WTC11 (cell line): ENCODE results near the gene CTNNAL1. TPM values are rescaled to one million over a fixed set of nuclear protein-coding genes. Genes with fewer than 3 reads are reported as not detected.
A peak's percentile ranks its signal among the peaks of the same experiment; 100 is the strongest.

Source experiments
- ATAC-seq: fragments of 200-7000 bp; cut with Tn5 transposase; 2 replicates; pipeline ENCODE4 v1.10.0; 2021; ENCODE audit warnings: mild to moderate bottlenecking, moderate library complexity
- Bru-seq: library from RNA; stranded (reverse); fragments of 400-500 nt; gene quantifications from one replicate; lab custom pipeline; 2021; lab: Mats Ljungman, UMichigan
- CTCF ChIA-PET: fragments of 300-600 bp; sonication (Branson Sonifier 250); formaldehyde crosslinking; loops from one replicate; lab custom pipeline; 2021; ENCODE audit warnings: antibody characterized with exemption; lab: Charles Lee
- POLR2A ChIA-PET: fragments of 350-600 bp; sonication (Branson Sonifier 250); formaldehyde crosslinking; loops from one replicate; lab custom pipeline; 2021; ENCODE audit warnings: antibody characterized with exemption; lab: Charles Lee
- DNase-seq: peaks from one replicate; pipeline ENCODE4 v3.0.0; 2021; ENCODE audit warnings: low spot score
- H3K27ac Mint-ChIP-seq: 2 replicates; pipeline ENCODE4 v1.8.0; 2021; ENCODE audit warnings: mixed read lengths
- H3K27me3 Mint-ChIP-seq: 2 replicates; pipeline ENCODE4 v1.8.0; 2021; ENCODE audit warnings: low read depth, mild to moderate bottlenecking, moderate library complexity, mixed read lengths
- H3K36me3 Mint-ChIP-seq: 2 replicates; pipeline ENCODE4 v1.8.0; 2021; ENCODE audit warnings: mixed read lengths
- H3K4me1 Mint-ChIP-seq: 2 replicates; pipeline ENCODE4 v1.8.0; 2022; ENCODE audit warnings: mixed read lengths
- H3K4me3 Mint-ChIP-seq: 2 replicates; pipeline ENCODE4 v1.8.0; 2021; ENCODE audit warnings: mild to moderate bottlenecking, moderate library complexity, mixed read lengths
- H3K9me3 Mint-ChIP-seq: 2 replicates; pipeline ENCODE4 v1.8.0; 2021; ENCODE audit warnings: mixed read lengths
- ATF2 ChIP-seq: sonication (generic); formaldehyde crosslinking; IDR thresholded peaks from 2 replicates; pipeline ENCODE4 v1.8.1; 2022; ENCODE audit warnings: low read depth, missing genetic modification reagents, borderline replicate concordance
- ATF6 ChIP-seq: sonication (generic); formaldehyde crosslinking; IDR thresholded peaks from 2 replicates; pipeline ENCODE4 v1.8.1; 2023; ENCODE audit warnings: mild to moderate bottlenecking, missing genetic modification reagents
- CTCF ChIP-seq: fragments of 200-600 bp; IDR thresholded peaks from 2 replicates; pipeline ENCODE4 v1.8.0; 2022; ENCODE audit warnings: antibody characterized with exemption
- E2F5 ChIP-seq: sonication (generic); formaldehyde crosslinking; IDR thresholded peaks from 2 replicates; pipeline ENCODE4 v1.8.1; 2022; ENCODE audit warnings: mild to moderate bottlenecking, moderate library complexity, missing genetic modification reagents
- ELF4 ChIP-seq: sonication (generic); formaldehyde crosslinking; IDR thresholded peaks from 2 replicates; pipeline ENCODE4 v1.8.1; 2022; ENCODE audit warnings: low read depth, mild to moderate bottlenecking, moderate library complexity, missing genetic modification reagents
- ESRRA ChIP-seq: sonication (generic); formaldehyde crosslinking; IDR thresholded peaks from 2 replicates; pipeline ENCODE4 v1.8.1; 2022; ENCODE audit warnings: mild to moderate bottlenecking, missing genetic modification reagents, borderline replicate concordance
- GABPB1 ChIP-seq: sonication (generic); formaldehyde crosslinking; IDR thresholded peaks from 2 replicates; pipeline ENCODE4 v1.8.1; 2023; ENCODE audit warnings: mild to moderate bottlenecking, missing genetic modification reagents
- GRHL2 ChIP-seq: fragments of 250-450 bp; sonication (Bioruptor Pico); IDR thresholded peaks from 2 replicates; pipeline ENCODE4 v1.8.0; 2022; ENCODE audit warnings: mild to moderate bottlenecking, moderate library complexity; ENCODE audit not compliant: insufficient replicate concordance, severe bottlenecking
- HMGA2 ChIP-seq: fragments of 250-450 bp; sonication (Bioruptor Pico); IDR thresholded peaks from 2 replicates; pipeline ENCODE4 v1.4.0; 2021; ENCODE audit warnings: mild to moderate bottlenecking, moderate library complexity
- IRF1 ChIP-seq: sonication (generic); formaldehyde crosslinking; IDR thresholded peaks from 2 replicates; pipeline ENCODE4 v1.8.0; 2023; ENCODE audit warnings: missing genetic modification reagents
- KAT7 ChIP-seq: sonication (generic); formaldehyde crosslinking; IDR thresholded peaks from 2 replicates; pipeline ENCODE4 v1.8.1; 2023; ENCODE audit warnings: missing genetic modification reagents, mild to moderate bottlenecking, borderline replicate concordance
- MXD4 ChIP-seq: fragments of 250-450 bp; sonication (Bioruptor Pico); IDR thresholded peaks from 2 replicates; pipeline ENCODE4 v1.8.0; 2021; ENCODE audit warnings: mild to moderate bottlenecking, moderate library complexity, borderline replicate concordance
- NR3C1 ChIP-seq: sonication (generic); formaldehyde crosslinking; conservative IDR thresholded peaks from 2 replicates; pipeline ENCODE4 v1.8.1; 2023; ENCODE audit warnings: low read depth, mild to moderate bottlenecking, missing genetic modification reagents
- OVOL2 ChIP-seq: fragments of 250-450 bp; sonication (Bioruptor Pico); IDR thresholded peaks from 2 replicates; pipeline ENCODE4 v1.9.0; 2021; ENCODE audit warnings: mild to moderate bottlenecking, borderline replicate concordance
- RORB ChIP-seq: fragments of 250-450 bp; sonication (Bioruptor Pico); IDR thresholded peaks from 2 replicates; pipeline ENCODE4 v1.9.0; 2021; ENCODE audit warnings: mild to moderate bottlenecking
- SOX15 ChIP-seq: fragments of 250-450 bp; sonication (Bioruptor Pico); IDR thresholded peaks from 2 replicates; pipeline ENCODE4 v1.9.0; 2021; ENCODE audit warnings: mild to moderate bottlenecking
- USF1 ChIP-seq: sonication (generic); formaldehyde crosslinking; IDR thresholded peaks from 2 replicates; pipeline ENCODE4 v1.8.0; 2022; ENCODE audit warnings: mild to moderate bottlenecking, missing genetic modification reagents
- ZNF219 ChIP-seq: sonication (generic); formaldehyde crosslinking; IDR thresholded peaks from 2 replicates; pipeline ENCODE4 v1.8.0; 2023; ENCODE audit warnings: missing genetic modification reagents, mild to moderate bottlenecking, borderline replicate concordance
- ZNF232 ChIP-seq: sonication (generic); formaldehyde crosslinking; IDR thresholded peaks from 2 replicates; pipeline ENCODE4 v1.8.0; 2022; ENCODE audit warnings: mild to moderate bottlenecking, missing genetic modification reagents
- ZNF263 ChIP-seq: sonication (generic); formaldehyde crosslinking; IDR thresholded peaks from 2 replicates; pipeline ENCODE4 v1.8.1; 2022; ENCODE audit warnings: low read depth, mild to moderate bottlenecking, moderate library complexity, missing genetic modification reagents
- ZNF416 ChIP-seq: fragments of 250-450 bp; sonication (Bioruptor Pico); IDR thresholded peaks from 2 replicates; pipeline ENCODE4 v1.9.0; 2021; ENCODE audit warnings: mild to moderate bottlenecking, inconsistent platforms
- ZNF425 ChIP-seq: fragments of 250-450 bp; sonication (Bioruptor Pico); conservative IDR thresholded peaks from 2 replicates; pipeline ENCODE4 v1.9.0; 2021; ENCODE audit warnings: mild to moderate bottlenecking
- ZNF512 ChIP-seq: sonication (generic); formaldehyde crosslinking; IDR thresholded peaks from 2 replicates; pipeline ENCODE4 v1.8.1; 2022; ENCODE audit warnings: missing genetic modification reagents, borderline replicate concordance
- long read RNA-seq, 3 experiments: library from RNA in 1 of 3; library from capped mRNA in 1 of 3; library from polyadenylated mRNA in 1 of 3; unstranded in 2 of 3; stranded (forward) in 1 of 3; transcript quantifications; one replicate each; pipeline ENCODE4 v2.0.0, GENCODE V29; 2021
- total RNA-seq: library from RNA; stranded (reverse); gene quantifications from 3 replicates; pipeline ENCODE4 v1.2.3, GENCODE V29; 2021

CTNNAL1 gene
- total RNA-seq, result 50.7 to 54.3 TPM (median 53.1 TPM) in 3 replicates
- Bru-seq, nascent RNA, result percentile 78 among the genes with signal in this experiment
- long read RNA-seq, experiment 1, transcript CTNNAL1-201 (19 exons, 2,490 nt), result major isoform, 301 of 392 reads
- long read RNA-seq, experiment 1, transcript CTNNAL1-204 (19 exons, 2,522 nt), result minor isoform, 17 of 392 reads
- long read RNA-seq, experiment 1, partial matches to known transcripts, result 19 of 392 reads
- long read RNA-seq, experiment 1, other reads (novel, unspliced or antisense), result 55 of 392 reads
- long read RNA-seq, experiment 2, transcript CTNNAL1-201 (19 exons, 2,490 nt), result major isoform, 28 of 82 reads
- long read RNA-seq, experiment 2, partial matches to known transcripts, result 13 of 82 reads
- long read RNA-seq, experiment 2, other reads (novel, unspliced or antisense), result 38 of 82 reads
- long read RNA-seq, experiment 3, transcript CTNNAL1-201 (19 exons, 2,490 nt), result major isoform, 92 of 118 reads
- long read RNA-seq, experiment 3, partial matches to known transcripts, result 5 of 118 reads
- long read RNA-seq, experiment 3, other reads (novel, unspliced or antisense), result 17 of 118 reads

- peak within 1 kb of the TSS; percentile 99 for H3K27ac Mint-ChIP-seq
- H3K9me3 Mint-ChIP-seq, result no peaks in the 10 kb centered on the region
- ATAC-seq (peak; percentile 92), DNase-seq (peak; percentile 98)
- POLR2A ChIA-PET, result interaction anchor here (0.7 kb wide), 1 partner anchor 8 kb away, joined by 4 read pairs; no protein-coding TSS in a partner anchor
- peaks cover 10% of the 10 kb centered on the region for H3K27me3 Mint-ChIP-seq
- no peaks in the 10 kb centered on the region for H3K36me3 Mint-ChIP-seq
- peak within 1 kb of the TSS; percentile 98 for H3K4me3 Mint-ChIP-seq
- peaks cover 33% of the 10 kb centered on the region for H3K4me1 Mint-ChIP-seq
- CTCF ChIA-PET, result no interaction called here
- no peak for TF ChIP-seq ZNF425 (CRISPR knock-in tag)
- no peak for TF ChIP-seq IRF1 (CRISPR knock-in tag)
- no peak for TF ChIP-seq KAT7 (CRISPR knock-in tag)
- no peak for TF ChIP-seq RORB (CRISPR knock-in tag)
- TF ChIP-seq ATF6 (CRISPR knock-in tag), result no peak
- TF ChIP-seq CTCF, result no peak
- TF ChIP-seq ZNF219 (CRISPR knock-in tag), result no peak
- no peak for TF ChIP-seq SOX15 (CRISPR knock-in tag)
- TF ChIP-seq NR3C1 (CRISPR knock-in tag), result no peak
- no peak for TF ChIP-seq OVOL2
- TF ChIP-seq USF1 (CRISPR knock-in tag), result no peak
- TF ChIP-seq ZNF263 (CRISPR knock-in tag), result no peak
- TF ChIP-seq ELF4, result no peak
- no peak for TF ChIP-seq ZNF512 (CRISPR knock-in tag)
- no peak for TF ChIP-seq GRHL2 (CRISPR knock-in tag)
- TF ChIP-seq ZNF416 (CRISPR knock-in tag), result peak; percentile 84; the same call in 1 of the 2 replicates
- no peak for TF ChIP-seq MXD4 (CRISPR knock-in tag)
- no peak for TF ChIP-seq ZNF232 (CRISPR knock-in tag)
- TF ChIP-seq ESRRA, result no peak
- no peak for TF ChIP-seq ATF2
- no peak for TF ChIP-seq GABPB1
- TF ChIP-seq HMGA2 (CRISPR knock-in tag), result no peak
- 0 out of 2 replicates have a peak, but pooled peaks have one; percentile 30 for TF ChIP-seq E2F5
Measured at GRCh38 chr9:109012876-109013678, at the start of gene CTNNAL1. CTNNAL1 (minus strand) TSS chr9:109013499; CDS start chr9:109013442, 57 bp downstream.
